NB4 (cell line): ENCODE results near the gene DMAC2L.
A peak's percentile ranks its signal among the peaks of the same experiment; 100 is the strongest.

Source experiments
- DNase-seq: peaks from one replicate; pipeline ENCODE4 v3.0.0; 2010; ENCODE audit warnings: low read depth
- H3K4me3 ChIP-seq: one replicate; pipeline ENCODE4 v1.5.1; 2011; ENCODE audit warnings: mild to moderate bottlenecking, low read depth, low read length, moderate library complexity
- MYC ChIP-seq: IDR thresholded peaks from 2 replicates; pipeline ENCODE4 v1.6.1; 2011; ENCODE audit warnings: low read depth, low read length
- POLR2A ChIP-seq: IDR thresholded peaks from 2 replicates; pipeline ENCODE4 v1.6.1; 2011; ENCODE audit warnings: mild to moderate bottlenecking; ENCODE audit not compliant: insufficient read length; ENCODE audit errors: extremely low read depth
- TF ChIP-seq, protein P1 (sequence below): IDR thresholded peaks from 2 replicates; pipeline ENCODE4 v1.6.1; 2011; ENCODE audit warnings: low read depth, low read length
- TF ChIP-seq, protein P2 (sequence below): IDR thresholded peaks from one replicate; pipeline ENCODE4 v1.5.1; 2012; ENCODE audit warnings: low read depth, low read length

The DMAC2L gene

GRCh38 chr14:50339178-50339804 is 27.2 kb downstream of the DMAC2L start:
- H3K4me3 ChIP-seq = no peak overlapping the region
- DNase-seq = no peak
- TF ChIP-seq, protein P1, sequence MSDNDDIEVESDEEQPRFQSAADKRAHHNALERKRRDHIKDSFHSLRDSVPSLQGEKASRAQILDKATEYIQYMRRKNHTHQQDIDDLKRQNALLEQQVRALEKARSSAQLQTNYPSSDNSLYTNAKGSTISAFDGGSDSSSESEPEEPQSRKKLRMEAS = no peak
- no peak for TF ChIP-seq MYC

- no peak overlapping the region for H3K4me3 ChIP-seq
- TF ChIP-seq, protein P1 = no peak
- TF ChIP-seq MYC = no peak
- TF ChIP-seq, protein P2, sequence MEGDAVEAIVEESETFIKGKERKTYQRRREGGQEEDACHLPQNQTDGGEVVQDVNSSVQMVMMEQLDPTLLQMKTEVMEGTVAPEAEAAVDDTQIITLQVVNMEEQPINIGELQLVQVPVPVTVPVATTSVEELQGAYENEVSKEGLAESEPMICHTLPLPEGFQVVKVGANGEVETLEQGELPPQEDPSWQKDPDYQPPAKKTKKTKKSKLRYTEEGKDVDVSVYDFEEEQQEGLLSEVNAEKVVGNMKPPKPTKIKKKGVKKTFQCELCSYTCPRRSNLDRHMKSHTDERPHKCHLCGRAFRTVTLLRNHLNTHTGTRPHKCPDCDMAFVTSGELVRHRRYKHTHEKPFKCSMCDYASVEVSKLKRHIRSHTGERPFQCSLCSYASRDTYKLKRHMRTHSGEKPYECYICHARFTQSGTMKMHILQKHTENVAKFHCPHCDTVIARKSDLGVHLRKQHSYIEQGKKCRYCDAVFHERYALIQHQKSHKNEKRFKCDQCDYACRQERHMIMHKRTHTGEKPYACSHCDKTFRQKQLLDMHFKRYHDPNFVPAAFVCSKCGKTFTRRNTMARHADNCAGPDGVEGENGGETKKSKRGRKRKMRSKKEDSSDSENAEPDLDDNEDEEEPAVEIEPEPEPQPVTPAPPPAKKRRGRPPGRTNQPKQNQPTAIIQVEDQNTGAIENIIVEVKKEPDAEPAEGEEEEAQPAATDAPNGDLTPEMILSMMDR = no peak
- TF ChIP-seq POLR2A = no peak
Measured at GRCh38 chr14:50340045-50340444, 27.9 kb downstream of the DMAC2L start.

DNA sequence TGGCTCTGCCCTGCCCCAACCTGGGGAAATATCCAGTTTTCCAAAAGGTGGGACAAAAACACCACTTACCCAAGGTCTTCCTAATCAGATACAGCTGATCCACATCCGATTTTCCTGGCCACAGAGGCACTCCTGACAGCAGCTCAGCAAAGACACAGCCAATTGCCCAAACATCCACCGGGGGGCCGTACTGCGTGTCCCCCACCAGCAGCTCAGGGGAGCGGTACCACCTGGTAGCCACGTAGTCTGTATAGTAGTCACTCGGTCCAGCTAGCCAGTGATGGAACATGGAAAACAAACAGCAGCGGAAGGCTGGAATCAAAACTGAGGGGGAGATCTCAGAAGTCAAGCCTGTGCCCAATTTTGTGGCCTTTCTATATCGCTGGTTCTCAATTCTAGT is 28.8 kb downstream of the DMAC2L start:
- TF ChIP-seq, protein P2 = peak; percentile 31
- TF ChIP-seq, protein P1 = no peak
- H3K4me3 ChIP-seq = no peak overlapping the region
- no peak for DNase-seq

More at GRCh38 chr14:50340045-50340444, 27.9 kb downstream of the DMAC2L start:
- DNase-seq = no peak

GRCh38 chr14:50342221-50343078 is 30.3 kb downstream of the DMAC2L start:
- DNase-seq = no peak
- no peak overlapping the region for H3K4me3 ChIP-seq
- TF ChIP-seq, protein P2 = no peak
- TF ChIP-seq, protein P1 = no peak
- TF ChIP-seq MYC = no peak
- no peak for TF ChIP-seq POLR2A

DNA sequence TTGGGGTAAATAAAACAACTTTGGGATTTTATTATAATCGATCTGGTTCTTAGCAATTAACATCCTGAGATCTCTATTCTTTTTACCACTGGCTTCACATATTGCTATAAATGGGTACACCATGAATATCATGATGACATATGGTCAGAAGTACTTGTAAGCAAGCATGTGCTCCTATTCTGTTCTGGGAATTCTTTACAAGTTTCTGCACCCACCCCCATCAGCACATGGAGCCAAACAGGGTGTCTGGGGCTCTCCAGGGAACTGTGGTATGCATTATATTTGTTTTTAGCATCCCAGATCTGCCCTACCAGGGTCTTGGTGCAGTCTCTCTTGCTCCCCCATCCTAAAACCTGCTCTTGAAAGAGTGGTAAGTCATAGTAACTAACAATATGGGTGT is 31.3 kb downstream of the DMAC2L start:
- H3K4me3 ChIP-seq = no peak overlapping the region
- TF ChIP-seq, protein P1 = no peak
- TF ChIP-seq POLR2A (no peak), MYC (no peak)
- TF ChIP-seq, protein P2 = no peak
- DNase-seq = no peak

DNA sequence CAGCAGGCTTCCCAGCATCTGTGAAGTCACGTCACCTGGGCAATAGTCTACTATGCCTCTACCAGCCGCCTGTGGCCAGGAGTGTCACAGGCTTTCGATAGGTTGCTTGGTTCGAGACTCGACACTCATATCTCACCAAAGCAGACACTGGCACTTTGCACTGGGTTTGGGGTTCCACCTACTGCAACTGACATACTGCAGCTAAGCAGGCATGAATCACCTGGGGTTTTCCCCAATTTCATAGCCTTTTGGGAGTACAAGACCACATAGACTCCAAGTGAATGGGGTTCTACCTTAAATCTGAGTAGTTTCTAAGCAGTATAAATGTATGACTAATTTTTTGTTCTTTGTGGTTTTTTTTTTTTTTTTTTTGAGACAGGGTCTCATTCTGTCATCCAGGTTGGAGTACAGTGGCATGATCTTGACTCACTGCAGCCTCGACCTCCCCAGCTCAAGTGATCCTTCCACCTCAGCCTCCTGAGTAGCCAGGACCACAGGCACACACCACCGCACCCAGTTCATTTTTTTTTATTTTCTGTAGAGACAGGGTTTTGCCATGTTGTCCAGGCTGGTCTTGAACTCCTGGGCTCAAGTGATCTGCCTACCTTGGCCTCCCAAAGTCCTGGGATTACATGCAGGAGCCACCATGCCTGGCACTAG is 32.1 kb downstream of the DMAC2L start:
- no peak for TF ChIP-seq POLR2A
- TF ChIP-seq, protein P2 = no peak
- no peak for TF ChIP-seq MYC
- TF ChIP-seq, protein P1 = no peak
- no peak overlapping the region for H3K4me3 ChIP-seq
- no peak for DNase-seq
